Measurements from ENCODE around the gene ADGRV1.
A peak's percentile ranks its signal among the peaks of the same experiment; 100 is the strongest.

The ADGRV1 gene

DNA sequence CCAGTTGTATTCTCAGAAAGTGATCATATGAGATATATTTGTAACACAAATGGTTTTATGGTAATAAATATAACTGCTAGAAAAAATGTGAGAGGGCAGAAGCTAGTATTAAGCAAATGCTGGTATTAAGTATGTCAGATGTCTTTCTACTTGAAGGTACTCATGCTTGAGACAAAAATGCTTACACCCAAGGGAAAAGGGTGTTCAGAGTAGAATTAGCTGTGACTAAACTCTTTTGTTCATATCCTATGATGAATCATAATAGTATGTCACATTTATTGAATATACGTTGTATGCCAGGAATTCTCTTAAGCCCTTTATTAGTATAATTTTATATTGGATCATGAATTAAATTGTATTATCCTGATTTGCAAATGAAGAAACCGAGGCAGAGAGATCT lies 2.2 kb downstream of the ADGRV1 start:
- H3K4me3 ChIP-seq (ENCODE audit: low read length) = no peak overlapping the region
- peak; percentile 54 for DNase-seq (ENCODE audit: low read depth)
- TF ChIP-seq, protein P1, sequence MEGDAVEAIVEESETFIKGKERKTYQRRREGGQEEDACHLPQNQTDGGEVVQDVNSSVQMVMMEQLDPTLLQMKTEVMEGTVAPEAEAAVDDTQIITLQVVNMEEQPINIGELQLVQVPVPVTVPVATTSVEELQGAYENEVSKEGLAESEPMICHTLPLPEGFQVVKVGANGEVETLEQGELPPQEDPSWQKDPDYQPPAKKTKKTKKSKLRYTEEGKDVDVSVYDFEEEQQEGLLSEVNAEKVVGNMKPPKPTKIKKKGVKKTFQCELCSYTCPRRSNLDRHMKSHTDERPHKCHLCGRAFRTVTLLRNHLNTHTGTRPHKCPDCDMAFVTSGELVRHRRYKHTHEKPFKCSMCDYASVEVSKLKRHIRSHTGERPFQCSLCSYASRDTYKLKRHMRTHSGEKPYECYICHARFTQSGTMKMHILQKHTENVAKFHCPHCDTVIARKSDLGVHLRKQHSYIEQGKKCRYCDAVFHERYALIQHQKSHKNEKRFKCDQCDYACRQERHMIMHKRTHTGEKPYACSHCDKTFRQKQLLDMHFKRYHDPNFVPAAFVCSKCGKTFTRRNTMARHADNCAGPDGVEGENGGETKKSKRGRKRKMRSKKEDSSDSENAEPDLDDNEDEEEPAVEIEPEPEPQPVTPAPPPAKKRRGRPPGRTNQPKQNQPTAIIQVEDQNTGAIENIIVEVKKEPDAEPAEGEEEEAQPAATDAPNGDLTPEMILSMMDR (IDR thresholded peaks at IDR 0.05; ENCODE audit: insufficient read depth, low read depth, low read length, missing control alignments) = no peak

DNA sequence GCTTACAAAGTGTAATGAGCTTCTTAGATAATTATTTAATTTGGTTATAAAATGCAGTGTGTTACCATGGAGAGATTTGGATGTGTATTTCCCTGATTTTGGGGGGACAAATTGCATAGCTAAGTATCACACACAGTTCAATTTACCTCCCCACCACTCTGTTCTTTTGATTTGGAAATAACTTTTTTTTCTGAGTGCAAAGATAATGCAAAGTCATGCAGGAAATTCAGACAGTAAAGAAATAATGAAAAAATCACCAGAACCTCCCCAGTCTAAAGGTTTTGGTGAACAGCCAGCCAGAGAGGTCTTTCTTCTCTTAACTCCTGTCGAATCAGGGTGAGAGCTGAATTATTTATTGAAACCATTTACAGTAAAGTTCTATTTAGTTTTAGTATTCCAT lies 3.2 kb downstream of the ADGRV1 start:
- TF ChIP-seq, protein P1 (IDR thresholded peaks at IDR 0.05; ENCODE audit: insufficient read depth, low read depth, low read length, missing control alignments) = no peak

GRCh38 chr5:90562341-90562740 lies 3.7 kb downstream of the ADGRV1 start:
- TF ChIP-seq, protein P1 (IDR thresholded peaks at IDR 0.05; ENCODE audit: insufficient read depth, low read depth, low read length, missing control alignments) = no peak
- DNase-seq (ENCODE audit: low read depth) = no peak
- H3K4me3 ChIP-seq (ENCODE audit: low read length) = no peak overlapping the region

More for the DNA sequence above, 3.2 kb downstream of the ADGRV1 start:
- H3K4me3 ChIP-seq (ENCODE audit: low read length) = no peak overlapping the region
- no peak for DNase-seq (ENCODE audit: low read depth)

- TF ChIP-seq, protein P1 (IDR thresholded peaks at IDR 0.05; ENCODE audit: insufficient read depth, low read depth, low read length, missing control alignments) = no peak
- no peak overlapping the region for H3K4me3 ChIP-seq (ENCODE audit: low read length)
- no peak for DNase-seq (ENCODE audit: low read depth)
Observed at GRCh38 chr5:90563108-90563507, 4.5 kb downstream of the ADGRV1 start.

DNA sequence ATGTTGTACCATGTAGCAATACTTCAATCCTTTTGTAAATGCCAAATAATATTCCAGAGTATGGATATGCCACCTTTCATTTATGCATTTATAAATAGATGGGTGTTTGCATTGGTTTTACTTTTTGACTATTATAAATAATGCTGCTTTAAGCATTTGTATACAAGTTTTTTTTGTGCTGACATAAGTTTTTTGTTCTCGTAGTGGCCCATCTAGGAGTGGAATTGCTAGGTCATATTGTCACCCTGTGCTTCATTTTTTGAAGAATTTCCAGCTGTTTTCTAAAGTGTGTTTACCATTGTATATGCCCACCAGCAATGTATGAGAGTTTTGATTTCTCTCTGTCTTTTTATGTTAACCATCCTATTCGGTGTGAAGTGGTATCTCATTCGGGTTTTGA lies 6.9 kb downstream of the ADGRV1 start:
- DNase-seq (ENCODE audit: low read depth) = no peak
- H3K4me3 ChIP-seq (ENCODE audit: low read length) = no peak overlapping the region
- TF ChIP-seq, protein P1 (IDR thresholded peaks at IDR 0.05; ENCODE audit: insufficient read depth, low read depth, low read length, missing control alignments) = no peak

- no peak overlapping the region for H3K4me3 ChIP-seq (ENCODE audit: low read length)
- TF ChIP-seq, protein P1 (IDR thresholded peaks at IDR 0.05; ENCODE audit: insufficient read depth, low read depth, low read length, missing control alignments) = no peak
- DNase-seq (ENCODE audit: low read depth) = no peak
Observed at GRCh38 chr5:90569084-90569483, 10.5 kb downstream of the ADGRV1 start.

- H3K4me3 ChIP-seq (ENCODE audit: low read length) = no peak overlapping the region
- TF ChIP-seq, protein P1 (IDR thresholded peaks at IDR 0.05; ENCODE audit: insufficient read depth, low read depth, low read length, missing control alignments) = no peak
- DNase-seq (ENCODE audit: low read depth) = no peak
Observed at GRCh38 chr5:90570034-90570433, 11.4 kb downstream of the ADGRV1 start.

All from epithelial cell of esophagus (primary cell).